HG02943 (cell line): Measurements from ENCODE around the gene C1orf185.
"Not testable (repeated sequence)": the region's sequence is repeated elsewhere in the genome, so short reads cannot be mapped to it uniquely, and the experiment has no call there.

Experiments
- ATAC-seq: cut with Tn5 transposase; IDR thresholded peaks from one replicate; pipeline ENCODE4 v1.9.1; 2021; ENCODE audit warnings: mild to moderate bottlenecking, low read depth, moderate library complexity; ENCODE audit not compliant: unreplicated experiment

Gene C1orf185

DNA sequence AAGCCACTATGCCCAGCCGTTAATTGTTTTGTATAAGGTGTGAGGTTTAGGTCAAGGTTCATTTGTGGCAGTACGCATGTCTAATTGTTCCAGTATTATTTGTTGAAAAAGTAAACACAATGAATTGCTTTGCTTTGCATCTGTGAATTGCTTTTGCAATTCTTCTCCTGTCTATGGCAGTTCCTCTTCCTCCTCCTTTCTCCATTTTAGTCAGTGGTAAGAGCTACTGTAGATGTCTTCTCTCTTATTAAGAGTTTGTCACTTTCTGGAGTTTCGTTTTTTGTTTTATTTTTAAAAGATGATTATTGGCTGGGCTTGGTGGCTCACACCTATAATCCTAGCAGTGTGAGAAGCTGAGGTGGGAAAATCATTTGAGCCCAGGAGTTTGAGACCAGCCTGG lies 29.2 kb downstream of the C1orf185 start:
- ATAC-seq: no peak

DNA sequence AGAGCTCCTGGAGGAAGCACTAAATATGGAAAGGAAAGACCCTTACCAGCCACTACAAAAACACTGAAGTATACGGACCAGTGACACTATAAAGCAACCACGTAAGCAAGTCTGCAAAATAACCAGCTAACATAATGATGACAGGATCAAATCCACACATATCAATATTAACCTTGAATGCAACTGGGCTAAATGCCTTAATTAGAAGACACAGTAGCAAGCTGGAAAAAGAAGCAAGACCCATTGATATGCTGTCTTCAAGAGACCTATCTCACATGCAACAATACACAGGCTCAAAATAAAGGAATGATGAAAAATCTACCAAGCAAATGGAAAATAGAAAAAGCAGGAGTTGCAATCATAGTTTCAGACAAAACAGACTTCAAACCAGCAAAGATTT lies 31.0 kb downstream of the C1orf185 start:
- ATAC-seq: no peak

DNA sequence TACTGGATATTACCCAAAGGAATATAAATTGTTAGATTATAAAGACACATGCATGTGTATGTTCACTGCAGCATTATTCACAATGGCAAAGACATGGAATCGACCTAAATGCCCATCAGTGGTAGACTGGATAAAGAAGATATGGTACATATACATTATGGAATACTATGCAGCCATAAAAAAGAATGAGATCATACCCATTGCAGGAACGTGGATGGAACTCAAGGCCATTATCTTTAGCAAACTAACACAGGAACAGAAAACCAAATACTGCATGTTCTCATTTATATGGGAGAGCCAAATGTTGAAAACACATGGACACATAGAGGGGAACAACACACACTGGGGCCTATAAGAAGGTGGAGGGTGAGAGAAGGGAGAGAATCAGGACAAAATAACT lies 35.7 kb downstream of the C1orf185 start:
- ATAC-seq: not testable (repeated sequence)

DNA sequence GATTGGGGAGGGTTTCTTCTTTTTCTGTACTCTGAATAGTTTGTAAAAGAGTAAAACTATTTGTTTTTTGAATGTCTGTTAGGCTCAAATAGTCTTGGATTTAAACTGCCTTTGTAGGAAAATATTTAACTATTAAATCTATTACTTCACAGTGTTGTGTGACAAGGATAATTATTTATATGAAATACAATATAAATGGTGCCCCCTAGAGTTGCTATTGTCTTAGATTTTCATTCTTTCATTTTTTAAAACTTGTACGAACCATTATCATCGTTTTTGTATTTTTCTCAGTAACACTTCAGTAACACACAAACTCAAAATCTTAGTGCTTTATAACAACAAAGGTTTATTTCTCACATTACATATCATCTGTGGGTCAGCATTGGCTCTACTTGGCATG lies 37.4 kb downstream of the C1orf185 start:
- no peak for ATAC-seq

DNA sequence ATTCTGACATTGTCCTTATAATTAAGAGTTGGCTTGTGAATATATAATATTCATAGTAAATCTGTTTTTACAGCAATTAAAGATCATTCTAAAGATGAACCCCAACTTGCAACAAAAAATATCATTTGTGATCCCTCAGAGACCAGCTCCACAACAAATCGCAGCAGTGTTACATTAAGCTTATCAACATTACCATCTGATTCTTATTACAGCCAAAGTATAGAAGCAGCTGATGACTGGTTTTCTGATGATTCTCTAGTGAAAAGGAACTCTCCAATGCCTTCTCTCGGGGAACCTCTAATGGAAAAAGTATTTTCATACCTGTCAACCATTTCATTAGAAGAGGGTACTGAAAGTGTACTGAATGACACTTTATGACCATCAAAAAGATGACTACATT lies 45.4 kb downstream of the C1orf185 start:
- ATAC-seq: no peak

DNA sequence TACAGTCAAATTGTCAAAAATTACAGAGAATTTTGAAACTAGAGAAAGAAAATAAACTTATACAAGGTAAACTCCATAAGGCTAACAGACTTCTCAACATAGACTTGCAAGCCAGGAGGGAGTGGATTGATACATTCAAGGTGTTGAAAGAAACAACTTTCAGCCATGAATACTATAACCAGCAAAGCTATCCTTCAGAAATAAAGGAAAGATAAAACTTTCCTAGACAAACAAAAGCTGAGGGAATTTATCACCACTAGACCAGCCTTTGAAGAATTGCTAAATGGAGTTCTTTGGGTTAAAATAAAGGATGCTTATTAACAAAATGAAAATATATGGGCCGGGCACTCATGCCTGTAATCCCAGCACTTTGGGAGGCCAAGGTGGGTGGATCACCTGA lies 52.7 kb downstream of the C1orf185 start:
- ATAC-seq: no peak

DNA sequence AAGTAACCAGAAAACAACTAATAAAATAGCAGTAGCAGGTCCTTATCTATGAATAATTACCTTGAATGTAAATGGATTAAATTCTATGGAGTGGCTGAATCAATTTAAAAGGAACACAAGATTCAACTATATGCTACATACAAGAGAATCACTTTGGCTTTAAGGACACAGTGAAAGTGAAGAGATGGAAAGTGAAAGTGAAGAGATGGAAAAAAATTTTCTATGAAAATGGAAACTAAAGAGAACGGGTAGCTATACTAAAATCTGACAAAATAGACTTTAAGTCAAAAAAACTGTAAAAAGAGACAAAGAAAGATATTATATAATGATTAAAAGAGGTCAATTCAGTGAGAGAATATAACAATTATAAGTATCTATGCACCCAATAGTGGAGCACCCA lies 54.7 kb downstream of the C1orf185 start:
- ATAC-seq: no peak

DNA sequence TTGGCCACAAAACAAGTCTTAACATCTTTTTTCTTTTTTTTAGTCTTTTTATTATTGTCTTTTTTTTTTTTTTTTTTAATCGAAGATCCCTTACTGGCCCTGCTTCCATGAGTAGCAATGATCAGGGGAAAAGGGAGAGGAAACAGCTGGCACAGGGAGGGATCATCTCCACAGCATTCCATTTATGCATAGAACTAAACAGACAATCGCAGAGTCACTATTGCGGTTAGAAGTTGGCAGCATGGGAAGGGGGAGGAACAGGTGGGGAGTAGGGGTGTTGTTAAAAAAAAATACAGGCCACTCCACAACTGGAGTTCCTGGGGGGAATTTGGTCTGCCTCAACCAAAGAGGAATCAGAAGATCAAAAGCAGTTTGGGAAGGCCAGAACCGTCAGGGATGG lies 55.4 kb downstream of the C1orf185 start:
- no peak for ATAC-seq

DNA sequence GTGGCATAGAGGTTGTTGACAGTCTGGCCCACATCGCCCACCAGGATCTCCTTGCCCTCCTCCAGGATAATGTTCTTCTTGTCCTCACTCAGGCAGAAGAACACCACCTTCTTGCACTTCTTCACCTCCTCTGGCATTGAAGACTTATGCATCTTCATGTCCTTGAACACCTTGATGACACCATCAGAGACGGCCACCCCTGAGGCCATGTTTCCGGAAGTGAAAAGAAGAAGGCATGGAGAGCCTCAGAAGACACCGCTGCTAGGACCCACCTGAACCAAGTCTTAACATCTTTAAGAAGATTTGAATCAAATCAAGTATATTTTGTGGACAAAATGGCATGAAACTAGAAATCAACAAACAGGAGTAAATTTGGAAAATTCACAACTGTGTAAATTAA lies 56.2 kb downstream of the C1orf185 start:
- ATAC-seq: no peak

DNA sequence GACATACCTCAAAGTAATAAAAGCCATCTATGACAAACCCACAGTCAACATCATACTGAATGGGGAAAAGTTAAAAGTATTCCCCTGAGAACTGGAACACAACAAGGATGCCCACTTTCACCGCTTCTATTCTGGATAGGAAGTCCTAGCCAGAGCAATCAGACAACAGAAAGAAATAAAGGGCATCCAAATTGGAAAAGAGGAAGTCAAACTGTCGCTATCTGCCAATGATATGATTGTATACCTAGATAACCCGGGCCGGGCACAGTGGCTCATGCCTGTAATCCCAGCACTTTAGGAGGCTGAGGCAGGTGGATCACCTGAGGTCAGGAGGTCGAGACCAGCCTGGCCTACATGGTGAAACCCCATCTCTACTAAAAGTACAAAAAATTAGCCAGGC lies 60.5 kb downstream of the C1orf185 start:
- ATAC-seq: not testable (repeated sequence)

DNA sequence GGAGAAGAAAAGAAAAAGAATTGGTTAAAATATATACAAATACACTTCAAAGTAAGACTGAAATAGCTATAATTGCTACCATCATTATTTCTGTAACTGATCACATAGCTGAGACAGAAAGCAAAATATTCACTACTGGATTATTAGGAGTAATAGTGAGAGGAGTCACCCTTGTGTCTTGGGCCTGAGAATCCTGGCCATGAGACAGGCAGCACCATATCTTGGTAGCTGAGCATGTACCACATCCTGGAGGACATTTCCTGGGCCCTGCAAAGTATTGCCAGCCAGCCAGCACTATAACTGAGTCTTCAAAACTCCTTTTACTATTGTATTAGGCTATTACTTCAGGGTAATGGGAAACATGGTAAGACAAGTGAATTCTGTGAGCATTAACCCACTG lies 63.5 kb downstream of the C1orf185 start:
- no peak for ATAC-seq

DNA sequence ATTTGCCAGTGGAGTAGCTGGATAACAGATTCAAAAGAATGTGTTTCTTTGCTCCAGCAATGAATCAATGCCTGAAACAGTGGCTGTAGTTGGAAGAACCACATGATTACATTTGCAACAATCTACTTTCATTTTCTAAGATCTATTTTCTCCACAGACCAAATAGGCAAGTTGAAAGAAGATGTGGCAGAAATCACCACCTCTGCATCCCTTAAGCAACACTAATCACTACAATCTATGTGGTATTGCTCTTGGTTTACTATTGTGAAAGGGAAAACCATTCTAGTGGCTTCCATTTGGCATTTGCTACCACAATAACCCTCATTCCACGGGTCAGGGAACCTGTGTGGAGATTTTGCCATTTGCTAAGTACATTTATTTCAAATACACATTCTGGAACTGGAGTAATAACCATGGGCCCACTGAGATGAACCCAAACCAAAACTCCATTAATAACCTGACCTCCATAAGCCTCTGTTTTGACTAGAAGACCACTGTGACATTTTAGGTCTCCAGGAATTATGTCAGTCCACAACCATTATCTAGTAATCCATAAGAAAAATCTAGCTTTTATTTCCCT lies 66.3 kb downstream of the C1orf185 start:
- no peak for ATAC-seq

DNA sequence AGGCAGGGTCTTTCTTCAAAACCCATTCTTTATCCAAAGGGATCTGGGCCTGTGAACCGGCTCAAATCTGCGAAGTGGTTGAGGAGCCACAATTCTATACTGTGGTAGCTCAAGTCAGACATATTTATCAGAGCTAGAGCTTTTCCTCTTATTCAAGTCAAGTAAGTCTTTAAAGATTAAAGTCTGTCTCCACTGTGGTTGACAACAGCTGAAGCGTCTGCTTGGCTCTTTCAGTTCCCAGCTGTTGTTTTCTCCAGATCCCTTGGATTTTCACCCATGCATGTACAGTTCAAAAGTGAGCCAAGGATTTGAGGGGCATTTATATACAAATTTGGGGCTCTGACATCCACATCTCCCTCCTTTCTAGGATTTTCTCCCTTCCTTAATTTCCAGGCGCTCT lies 66.9 kb downstream of the C1orf185 start:
- ATAC-seq: no peak

DNA sequence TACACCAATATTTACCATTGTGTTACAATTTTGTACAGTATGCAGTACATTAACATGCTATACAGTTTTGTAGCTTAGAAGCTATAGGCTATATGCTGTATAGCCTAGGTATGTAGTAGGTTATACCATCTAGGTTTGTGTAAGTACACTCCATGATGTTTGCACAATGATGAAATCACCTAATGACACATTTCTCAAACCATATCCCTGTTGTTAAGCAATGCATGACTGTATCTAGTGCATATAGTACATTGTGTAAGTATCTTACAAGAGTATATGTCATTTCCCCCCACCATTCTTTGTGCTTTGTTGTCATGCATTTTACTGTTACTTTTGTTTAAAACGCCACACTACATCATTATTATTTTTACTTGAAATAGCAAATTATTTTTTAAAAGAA lies 68.3 kb downstream of the C1orf185 start:
- ATAC-seq: no peak

DNA sequence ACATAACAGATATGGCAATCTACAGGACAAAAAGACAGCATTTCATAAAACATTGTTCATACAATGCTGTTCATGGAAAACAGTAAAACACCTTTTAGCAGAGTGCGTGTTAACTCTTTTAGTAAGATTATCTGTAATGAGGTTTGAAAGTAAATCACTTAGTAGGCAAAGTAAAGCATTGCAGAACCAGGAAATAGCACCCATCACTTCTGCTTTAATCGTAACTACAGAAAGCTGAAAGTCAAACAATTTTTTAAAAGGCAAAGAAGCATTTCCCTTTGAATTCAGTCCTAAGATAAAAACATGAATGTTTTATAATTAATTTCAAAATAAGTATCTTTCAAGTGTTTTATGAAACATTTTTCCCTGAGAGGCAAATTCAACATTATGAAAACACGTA lies 70.8 kb downstream of the C1orf185 start:
- ATAC-seq: no peak

DNA sequence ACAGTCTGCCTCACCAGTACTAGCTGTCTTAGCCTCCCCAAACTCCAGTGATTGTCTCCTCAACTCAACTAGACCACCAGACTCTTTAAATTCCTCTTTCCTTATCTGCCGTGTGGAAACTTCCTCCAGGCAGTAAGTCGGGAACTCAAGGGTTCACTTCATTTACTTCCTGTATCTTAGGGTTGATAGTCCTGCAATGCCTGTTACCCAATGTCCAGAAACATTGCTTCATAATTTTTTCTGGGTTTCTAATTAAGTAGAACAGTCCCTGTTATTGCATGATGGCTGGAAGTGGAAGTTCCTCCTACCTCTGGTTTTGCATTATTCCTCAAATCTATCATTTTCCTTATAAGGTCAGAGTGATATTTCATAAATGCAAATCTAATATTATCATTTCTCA lies 73.2 kb downstream of the C1orf185 start:
- ATAC-seq: no peak

DNA sequence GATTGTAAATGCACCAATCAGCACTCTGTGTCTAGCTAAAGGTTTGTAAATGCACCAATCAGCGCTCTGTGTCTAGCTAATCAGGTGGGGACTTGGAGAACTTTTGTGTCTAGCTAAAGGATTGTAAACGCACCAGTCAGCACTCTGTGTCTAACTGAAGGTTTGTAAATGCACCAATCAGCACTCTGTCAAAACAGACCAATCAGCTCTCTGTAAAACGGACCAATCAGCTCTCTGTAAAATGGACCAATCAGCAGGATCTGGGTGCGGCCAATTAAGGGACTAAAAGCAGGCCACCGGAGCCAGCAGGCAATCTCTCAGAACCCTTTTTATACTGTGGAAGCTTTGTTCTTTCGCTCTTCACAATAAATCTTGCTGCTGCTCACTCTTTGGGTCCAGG lies 76.0 kb downstream of the C1orf185 start:
- ATAC-seq: not testable (repeated sequence)

DNA sequence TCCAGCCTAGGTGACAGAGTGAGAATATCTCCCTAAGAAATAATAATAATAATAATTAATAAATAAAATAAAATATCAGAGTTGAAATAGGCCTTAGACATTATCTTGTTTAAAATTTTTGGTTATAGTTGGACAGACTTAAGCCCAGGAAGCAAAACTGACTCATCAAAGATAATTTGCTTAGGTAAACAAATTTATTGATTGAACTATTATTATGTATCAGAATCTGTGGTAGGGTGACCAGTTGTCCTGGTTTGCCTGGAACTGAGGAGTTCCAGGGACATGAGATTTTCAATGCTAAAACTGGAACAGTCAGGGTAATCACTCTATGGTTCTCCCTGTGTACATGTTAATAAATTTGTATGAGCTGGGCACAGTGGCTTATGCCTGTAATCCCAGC lies 86.2 kb downstream of the C1orf185 start:
- ATAC-seq: no peak

DNA sequence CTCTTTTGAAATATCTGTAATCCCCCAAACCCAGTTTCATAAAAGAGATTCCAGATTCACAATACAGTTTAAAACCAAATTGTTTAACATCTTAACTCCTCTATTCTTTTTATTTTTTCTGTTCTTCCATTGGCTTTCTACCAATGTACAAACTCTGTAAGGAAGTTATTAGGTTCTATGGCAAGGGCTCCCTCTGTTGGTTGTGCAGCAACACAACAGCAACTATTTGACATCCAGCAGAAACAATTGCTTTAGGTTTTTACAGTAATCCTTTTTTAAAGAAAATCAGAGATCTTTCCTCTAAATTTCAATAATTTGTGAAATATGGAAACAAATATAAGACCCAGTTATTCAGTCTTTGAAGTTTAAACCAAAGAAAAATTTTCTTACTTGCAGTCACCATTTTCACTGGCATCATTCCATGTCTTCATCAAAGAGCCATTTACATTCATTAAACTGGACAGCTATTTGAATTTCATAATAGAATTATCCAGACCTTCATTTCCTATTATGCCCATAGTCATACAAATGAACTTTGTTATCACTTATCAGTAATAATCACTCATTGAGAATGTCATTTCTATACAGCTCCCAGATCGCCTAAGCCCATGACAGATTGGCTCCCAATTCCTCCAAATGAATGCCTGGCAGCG lies 87.5 kb downstream of the C1orf185 start:
- ATAC-seq: no peak

DNA sequence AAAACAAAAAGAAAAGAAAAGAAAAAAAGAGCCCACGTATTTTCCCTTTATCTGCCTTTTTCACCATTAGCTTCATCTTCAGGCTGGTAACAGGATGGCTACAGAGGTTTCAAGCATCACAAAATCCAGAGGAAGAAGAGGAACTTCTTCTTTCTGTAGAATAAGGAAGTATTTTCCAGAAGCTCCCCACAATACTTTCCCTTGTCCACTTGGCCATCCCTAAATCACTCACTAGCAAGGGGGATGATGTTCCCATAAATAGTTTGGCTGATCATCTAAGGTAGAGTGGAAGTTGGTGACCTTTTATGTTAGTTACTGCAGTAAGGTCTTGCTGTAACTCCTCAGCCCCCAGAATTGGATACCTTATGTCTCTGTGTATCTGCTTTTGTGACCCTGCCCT lies 88.9 kb downstream of the C1orf185 start:
- no peak for ATAC-seq

DNA sequence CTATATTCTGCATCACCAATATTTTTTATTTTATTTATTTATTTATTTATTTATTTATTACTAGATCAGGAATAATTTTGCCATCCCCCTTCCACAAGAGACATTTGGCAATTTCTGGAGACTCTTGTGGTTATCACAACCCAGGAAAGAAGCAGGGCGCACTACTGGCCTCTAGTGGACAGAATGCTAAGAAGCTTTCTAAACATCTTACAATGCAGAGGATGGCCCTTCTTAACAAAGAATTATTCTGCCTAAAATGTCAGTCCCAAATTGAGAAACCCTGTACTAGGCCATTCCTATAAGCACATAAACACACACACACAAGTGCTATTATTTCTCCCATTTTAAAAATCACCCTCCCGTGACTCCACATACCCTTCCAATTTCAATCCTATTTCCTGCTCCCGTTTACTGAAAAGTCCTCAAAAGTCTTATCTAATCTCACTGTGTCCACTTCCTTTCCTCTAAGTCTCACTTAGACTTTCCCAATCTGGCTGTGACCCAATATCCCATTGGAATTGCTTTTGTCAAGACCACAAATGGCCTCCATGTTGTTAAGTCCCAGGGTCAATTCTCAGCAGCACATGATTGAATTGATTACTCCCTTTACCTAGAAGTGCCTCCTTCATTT lies 90.3 kb downstream of the C1orf185 start:
- no peak for ATAC-seq

DNA sequence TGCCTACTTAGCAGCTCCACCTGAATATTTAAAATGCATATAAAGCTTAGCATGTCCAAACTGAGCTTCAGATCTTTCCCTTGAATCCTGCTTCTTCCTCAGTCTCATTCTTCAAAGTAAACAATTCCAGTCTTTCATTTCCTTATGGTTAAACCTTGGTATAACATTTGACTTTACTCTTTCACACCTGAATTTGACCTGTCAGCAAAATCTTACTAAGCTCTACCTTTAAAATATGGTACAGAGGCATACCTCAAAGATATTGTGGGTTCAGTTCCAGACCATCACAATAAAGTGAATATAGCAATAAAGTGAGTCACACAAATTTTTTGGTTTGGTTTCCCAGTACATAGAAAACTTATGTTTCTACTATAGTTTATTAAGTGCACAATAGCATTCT lies 91.5 kb downstream of the C1orf185 start:
- ATAC-seq: no peak
